Heart right ventricle (tissue), 16 donors: ENCODE data around the gene CCDC80. TPM values are rescaled to one million over a fixed set of nuclear protein-coding genes. Genes with fewer than 3 reads are reported as not detected.
A peak's percentile ranks its signal among the peaks of the same experiment; 100 is the strongest.

Experiments used
- ATAC-seq, 8 donors: fragments of 200-7000 bp; cut with Tn5 transposase; one replicate each; pipeline ENCODE4 v1.9.1; 2020; ENCODE audit warnings: mild to moderate bottlenecking in 8 of 8, moderate library complexity in 8 of 8, moderate number of reproducible peaks in 1 of 8
- DNase-seq, 2 donors: peaks; one replicate each; pipeline ENCODE4 v3.0.0-alpha.2; 2020
- H3K27ac ChIP-seq, 10 donors: fragments of 200-600 bp; sonication (generic) in 2 of 10; one replicate each; pipeline versions ENCODE4 v1.5.0 to v1.8.0; 2020 to 2022; ENCODE audit warnings: mild to moderate bottlenecking in 3 of 10
- H3K27me3 ChIP-seq, 7 donors: fragments of 200-600 bp; one replicate each; pipeline ENCODE4 v1.8.0; 2021 to 2022; ENCODE audit warnings: mild to moderate bottlenecking in 2 of 7
- H3K36me3 ChIP-seq, 9 donors: fragments of 200-600 bp; sonication (generic) in 1 of 9; one replicate each; pipeline versions ENCODE4 v1.5.0 to v1.8.0; 2020 to 2022; ENCODE audit warnings: mild to moderate bottlenecking in 2 of 9
- H3K4me1 ChIP-seq, 9 donors: fragments of 200-600 bp; sonication (generic) in 1 of 9; one replicate each; pipeline versions ENCODE4 v1.5.0 to v1.8.0; 2020 to 2022; ENCODE audit warnings: mild to moderate bottlenecking in 4 of 9
- H3K4me3 ChIP-seq, 10 donors: fragments of 200-600 bp; sonication (generic) in 2 of 10; one replicate each; pipeline versions ENCODE4 v1.5.0 to v1.8.0; 2020 to 2022; ENCODE audit warnings: mild to moderate bottlenecking in 7 of 10, moderate library complexity in 2 of 10
- H3K9me3 ChIP-seq, 11 donors: fragments of 200-600 bp in 10 of 11; sonication (generic) in 2 of 11; one replicate each; pipeline versions ENCODE4 v1.5.0 to v1.8.0; 2013 to 2022; ENCODE audit warnings: mild to moderate bottlenecking in 2 of 11, control low read depth in 1 of 11, moderate library complexity in 1 of 11
- WGBS, 2 donors: extraction: QIAGEN DNeasy Blood & Tissue Kit; methylation state at CpG; one replicate each; pipeline ENCODE4 v1.1.7; 2013; ENCODE audit warnings: inconsistent platforms in 1 of 2; 5-methylcytosine and 5-hydroxymethylcytosine counted together
- intact Hi-C, 10 donors: fragments of 100-400 bp; cut with DNase I; formaldehyde crosslinking; loops; one replicate each; pipeline versions ENCODE4 v1.11.1 to v1.14.2; 2022
- polyA plus RNA-seq, 2 donors: library from polyadenylated mRNA; stranded (reverse); fragments of 200-250 nt; gene quantifications; one replicate each; pipeline ENCODE4 v1.2.3, GENCODE V29; 2013
- total RNA-seq, 10 donors: library from RNA; stranded (reverse); fragmentation: NEBNext Ultra II Directional in 3 of 10; extraction: Animal tissue kit (Norgen Biotek cat#: 25700) in 3 of 10; gene quantifications; one replicate each; pipeline versions ENCODE4 v1.2.1 to v1.2.4, GENCODE V29; 2021 to 2023
- TF ChIP-seq, protein P1 (sequence below), 9 donors: fragments of 200-600 bp; sonication (generic) in 2 of 9; IDR thresholded peaks; one replicate each; pipeline versions ENCODE4 v1.5.0 to v1.8.0; 2021 to 2022; ENCODE audit warnings: antibody characterized with exemption in 9 of 9, mild to moderate bottlenecking in 5 of 9, moderate library complexity in 1 of 9
- donor health status: Arrhythmogenic right ventricular cardiomyopathy.
- donor health status: ischemic (EF 13 %, LVEDD 7.1; RV severe dilation, severe dysfunction).
- donor health status: healthy with polysubstance abuse.
- donor health status: DM: no; HTN: yes; CAD: no.
- donor health status: DM: no; HTN: no; CAD: no.
- donor health status: ischemic (EF 25% LVEDD 6.9; RV normal size, moderate dysfunction).
- donor health status: ischemic (EF 25% LVEDD 5.7; RV mildly dilated, moderate dysfunction).
- donor health status: healthy.
- donor health status: DM: yes; HTN: yes; CAD: no.
- donor health status: Ischemic cardiomyopathy.
- donor health status: ischemic (EF 35%, LVEDD 5.7; RV mildly dilated, moderate dysfunction).
- donor health status: nonischemic (EF 11% LVEDD 7.7; RV severe dilation, severe dysfunction).
- donor health status: DM: yes; HTN: yes; CAD: no.
- donor health status: PGD.
- donor health status: ischemic (EF 29% LVEDD 5.4; RV normal size, mild dysfunction).
- donor health status: nonischemic (EF 23%, LVEDD 6.1; RV moderate dilation, normal function).

CCDC80 gene
- total and polyA plus RNA-seq, 12 donors, result 19.8 to 223 (median 87.1) TPM

DNA sequence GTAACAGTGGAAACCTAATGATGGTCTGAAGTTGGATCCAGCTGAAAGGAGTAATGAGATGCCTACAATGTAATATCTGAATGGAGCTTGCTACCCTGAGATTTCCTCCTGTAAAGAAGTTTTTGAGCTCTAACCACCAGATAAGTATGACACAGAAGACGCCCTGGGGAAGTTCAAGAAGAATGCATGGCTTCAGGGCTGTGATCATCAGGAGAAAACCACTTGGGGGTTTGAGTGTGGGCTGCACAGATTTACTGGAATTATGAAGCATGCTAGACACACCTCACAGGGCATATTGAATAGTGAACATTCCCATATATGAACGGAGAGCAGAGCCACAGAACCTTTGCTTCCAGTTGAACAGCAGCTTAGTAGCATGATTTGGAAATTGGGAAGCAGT lies 10.6 kb upstream of the CCDC80 start:
- H3K4me3 ChIP-seq, result no peak overlapping the region
- WGBS, 2 donors, result 89 to 93% methylated on average over 2 of the region's 2 CpGs
- no peaks in the 10 kb centered on the region for H3K9me3 ChIP-seq
- no peaks in the 10 kb centered on the region for H3K27me3 ChIP-seq
- H3K36me3 ChIP-seq, result no peaks in the 10 kb centered on the region
- H3K4me1 ChIP-seq, result peaks cover 0 to 50% (median 8%) of the 10 kb centered on the region in 9 donors
- ATAC-seq (no peak), DNase-seq (no peak)
- H3K27ac ChIP-seq, result peak overlapping the region in 8 of 10 donors; percentile 3 to 81 (median 52)
- TF ChIP-seq, protein P1, sequence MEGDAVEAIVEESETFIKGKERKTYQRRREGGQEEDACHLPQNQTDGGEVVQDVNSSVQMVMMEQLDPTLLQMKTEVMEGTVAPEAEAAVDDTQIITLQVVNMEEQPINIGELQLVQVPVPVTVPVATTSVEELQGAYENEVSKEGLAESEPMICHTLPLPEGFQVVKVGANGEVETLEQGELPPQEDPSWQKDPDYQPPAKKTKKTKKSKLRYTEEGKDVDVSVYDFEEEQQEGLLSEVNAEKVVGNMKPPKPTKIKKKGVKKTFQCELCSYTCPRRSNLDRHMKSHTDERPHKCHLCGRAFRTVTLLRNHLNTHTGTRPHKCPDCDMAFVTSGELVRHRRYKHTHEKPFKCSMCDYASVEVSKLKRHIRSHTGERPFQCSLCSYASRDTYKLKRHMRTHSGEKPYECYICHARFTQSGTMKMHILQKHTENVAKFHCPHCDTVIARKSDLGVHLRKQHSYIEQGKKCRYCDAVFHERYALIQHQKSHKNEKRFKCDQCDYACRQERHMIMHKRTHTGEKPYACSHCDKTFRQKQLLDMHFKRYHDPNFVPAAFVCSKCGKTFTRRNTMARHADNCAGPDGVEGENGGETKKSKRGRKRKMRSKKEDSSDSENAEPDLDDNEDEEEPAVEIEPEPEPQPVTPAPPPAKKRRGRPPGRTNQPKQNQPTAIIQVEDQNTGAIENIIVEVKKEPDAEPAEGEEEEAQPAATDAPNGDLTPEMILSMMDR (IDR thresholded peaks at IDR 0.05), result no peak
- intact Hi-C loops, result no loop called here

DNA sequence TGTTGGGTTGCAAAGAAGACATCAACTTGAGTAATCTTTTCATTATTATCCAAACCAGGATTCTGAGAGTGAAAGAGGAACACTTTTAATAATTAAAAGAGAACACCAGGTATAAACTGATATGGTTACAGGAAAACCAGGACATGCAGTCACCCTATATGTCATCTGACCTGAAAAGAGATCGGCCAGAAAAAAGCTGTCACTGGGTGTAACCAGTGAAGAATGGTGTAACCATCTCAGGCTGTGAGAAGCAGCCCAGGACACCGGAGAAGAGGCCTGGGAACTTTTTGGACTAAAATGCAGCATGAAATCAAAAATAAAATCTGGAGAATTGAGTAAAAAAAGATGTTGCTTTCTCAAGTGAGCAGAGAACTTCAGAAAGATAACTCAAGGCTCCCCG lies 10.1 kb upstream of the CCDC80 start:
- no peak for DNase-seq
- peaks cover 0 to 50% (median 8%) of the 10 kb centered on the region in 9 donors for H3K4me1 ChIP-seq
- no peak overlapping the region for H3K4me3 ChIP-seq
- intact Hi-C loops, result no loop called here
- no peaks in the 10 kb centered on the region for H3K36me3 ChIP-seq
- ATAC-seq, result no peak
- WGBS, 2 donors, result 89 to 94% methylated on average over 3 of the region's 3 CpGs
- peak overlapping the region in 8 of 10 donors; percentile 3 to 81 (median 48) for H3K27ac ChIP-seq
- no peaks in the 10 kb centered on the region for H3K27me3 ChIP-seq
- no peaks in the 10 kb centered on the region for H3K9me3 ChIP-seq
- TF ChIP-seq, protein P1 (IDR thresholded peaks at IDR 0.05), result no peak

DNA sequence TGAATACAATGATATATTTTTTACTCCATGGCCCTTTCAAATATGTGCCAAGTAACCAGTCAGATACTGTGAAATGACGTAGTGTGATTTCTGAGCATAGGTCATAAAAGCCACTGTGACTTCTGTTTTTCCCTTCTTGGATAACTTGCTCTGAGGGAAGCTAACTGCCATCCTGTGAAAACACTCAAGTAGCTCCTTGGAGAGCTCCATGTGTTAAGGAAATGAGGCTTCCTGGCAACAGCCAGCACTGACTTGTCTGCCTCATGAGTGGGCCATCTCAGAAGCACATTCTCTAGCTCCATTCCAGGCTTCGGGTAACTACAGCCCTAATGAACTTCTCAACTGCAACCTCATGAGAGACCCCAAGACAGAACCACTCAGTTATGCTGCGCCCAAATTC lies 9.5 kb upstream of the CCDC80 start:
- ATAC-seq (no peak), DNase-seq (no peak)
- peak overlapping the region in 4 of 10 donors; percentile 37 to 81 (median 48) for H3K27ac ChIP-seq
- intact Hi-C loops, result no loop called here
- no peak overlapping the region for H3K4me3 ChIP-seq
- H3K9me3 ChIP-seq, result no peaks in the 10 kb centered on the region
- H3K27me3 ChIP-seq, result no peaks in the 10 kb centered on the region
- no peaks in the 10 kb centered on the region for H3K36me3 ChIP-seq
- TF ChIP-seq, protein P1 (IDR thresholded peaks at IDR 0.05), result no peak
- 73 to 83% methylated on average over 3 of the region's 3 CpGs for WGBS, 2 donors
- H3K4me1 ChIP-seq, result peaks cover 0 to 49% (median 8%) of the 10 kb centered on the region in 9 donors

DNA sequence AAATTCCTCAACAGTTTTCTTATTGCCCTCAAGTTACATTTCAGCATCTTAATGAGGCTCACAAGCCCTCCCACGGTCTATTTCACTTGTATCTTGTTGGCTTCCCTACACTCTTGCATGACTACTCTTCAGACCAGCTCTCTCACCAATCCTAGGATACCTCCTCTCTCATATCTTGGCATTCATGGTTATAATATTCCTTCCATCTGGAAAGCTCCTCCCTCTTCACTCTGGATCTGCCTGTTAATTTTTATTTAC lies 8.5 kb upstream of the CCDC80 start:
- WGBS, 2 donors, result 84 to 86% methylated on average over 1 of the region's 1 CpG

More for the DNA sequence above, 8.5 kb upstream of the CCDC80 start:
- no peaks in the 10 kb centered on the region for H3K9me3 ChIP-seq
- peaks cover 0 to 40% (median 8%) of the 10 kb centered on the region in 9 donors for H3K4me1 ChIP-seq
- H3K27ac ChIP-seq, result peak overlapping the region in 1 of 10 donors; percentile 20
- H3K27me3 ChIP-seq, result peaks cover 0 to 4% (median under 1%) of the 10 kb centered on the region in 7 donors
- intact Hi-C loops, result loop anchor here in 3 of 10 donors (5.0 to 10.0 kb wide), 4 partner anchors 65 to 1315 kb away; no protein-coding TSS in a partner anchor
- no peaks in the 10 kb centered on the region for H3K36me3 ChIP-seq
- TF ChIP-seq, protein P1 (IDR thresholded peaks at IDR 0.05), result no peak
- H3K4me3 ChIP-seq, result no peak overlapping the region
- no peak for ATAC-seq
- no peak for DNase-seq
